OCI-M2 (cell line): ENCODE results near the gene TXNL4A.

Experiments
- DNase-seq: peaks from one replicate; lab custom pipeline; 2025; ENCODE audit not compliant: unreplicated experiment; lab: John Stamatoyannopoulos, UW

Gene TXNL4A

GRCh38 chr18:79949697-79950487, 38.5 kb downstream of the TXNL4A start:
- peak; percentile 10 for DNase-seq

GRCh38 chr18:79948719-79949411, 39.5 kb downstream of the TXNL4A start:
- DNase-seq: no peak

- no peak for DNase-seq
These were observed 40.3 kb downstream of the TXNL4A start for GRCh38 chr18:79947881-79948610.

- no peak for DNase-seq
These were observed 41.2 kb downstream of the TXNL4A start for GRCh38 chr18:79947054-79947755.

GRCh38 chr18:79945118-79946042, 43.0 kb downstream of the TXNL4A start:
- DNase-seq: no peak

- DNase-seq: no peak
These were observed 43.6 kb downstream of the TXNL4A start for GRCh38 chr18:79944746-79945117.

- no peak for DNase-seq
These were observed 44.1 kb downstream of the TXNL4A start for GRCh38 chr18:79944126-79944731.

- DNase-seq: no peak
These were observed 44.7 kb downstream of the TXNL4A start for GRCh38 chr18:79943608-79944125.

- DNase-seq: no peak
These were observed 45.4 kb downstream of the TXNL4A start for GRCh38 chr18:79942786-79943607.

- DNase-seq: no peak
These were observed 46.2 kb downstream of the TXNL4A start for GRCh38 chr18:79942211-79942610.

GRCh38 chr18:79941473-79942119, 46.8 kb downstream of the TXNL4A start:
- no peak for DNase-seq

- no peak for DNase-seq
These were observed 47.4 kb downstream of the TXNL4A start for GRCh38 chr18:79940814-79941472.

GRCh38 chr18:79940126-79940813, 48.1 kb downstream of the TXNL4A start:
- DNase-seq: no peak

GRCh38 chr18:79939096-79939495, 49.3 kb downstream of the TXNL4A start:
- no peak for DNase-seq

- no peak for DNase-seq
These were observed 50.2 kb downstream of the TXNL4A start for GRCh38 chr18:79938196-79938595.

GRCh38 chr18:79937103-79937860, 51.1 kb downstream of the TXNL4A start:
- DNase-seq: no peak
